Neural crest cell (in vitro differentiated cells): ENCODE data around the gene DACH1. TPM values are rescaled to one million over a fixed set of nuclear protein-coding genes. Genes with fewer than 3 reads are reported as not detected.
"Not testable (repeated sequence)": the region's sequence is repeated elsewhere in the genome, so short reads cannot be mapped to it uniquely, and the experiment has no call there.

Experiments used
- DNase-seq: peaks from one replicate; pipeline ENCODE4 v3.0.0; 2021; ENCODE audit warnings: low read depth, mixed read lengths, low spot score
- H3K27ac Mint-ChIP-seq: one replicate; pipeline ENCODE4 v1.8.0; 2021; ENCODE audit warnings: mild to moderate bottlenecking, mixed read lengths; ENCODE audit not compliant: unreplicated experiment
- H3K27me3 Mint-ChIP-seq: 2 replicates; pipeline ENCODE4 v1.8.0; 2021; ENCODE audit warnings: low read depth, mild to moderate bottlenecking, mixed read lengths
- H3K36me3 Mint-ChIP-seq: 2 replicates; pipeline ENCODE4 v1.8.0; 2021; ENCODE audit warnings: low read depth, mild to moderate bottlenecking, mixed read lengths
- H3K4me1 Mint-ChIP-seq: 2 replicates; pipeline ENCODE4 v1.8.0; 2021; ENCODE audit warnings: mixed read lengths
- H3K4me3 Mint-ChIP-seq: one replicate; pipeline ENCODE4 v1.8.0; 2021; ENCODE audit warnings: mild to moderate bottlenecking, mixed read lengths
- H3K9me3 Mint-ChIP-seq: 2 replicates; pipeline ENCODE4 v1.8.0; 2021; ENCODE audit warnings: mixed read lengths
- CTCF ChIP-seq: fragments of 200-600 bp; sonication (generic); conservative IDR thresholded peaks from 2 replicates; pipeline ENCODE4 v1.5.0; 2021; ENCODE audit warnings: antibody characterized with exemption, mild to moderate bottlenecking
- total RNA-seq: library from RNA; stranded (reverse); gene quantifications from 2 replicates; pipeline ENCODE4 v1.2.1, GENCODE V29; 2021

DACH1 gene
- total RNA-seq, 1 donor from 2014 or later: 23.7 TPM

- TF ChIP-seq CTCF: no peak
- H3K27me3 Mint-ChIP-seq: no peaks in the 10 kb centered on the region
- H3K36me3 Mint-ChIP-seq: peaks cover 2% of the 10 kb centered on the region
- no peak overlapping the region for H3K27ac Mint-ChIP-seq
- peaks cover 36% of the 10 kb centered on the region for H3K4me1 Mint-ChIP-seq
- H3K9me3 Mint-ChIP-seq: no peaks in the 10 kb centered on the region
- no peak for DNase-seq
- H3K4me3 Mint-ChIP-seq: no peak overlapping the region
Measured at GRCh38 chr13:71853725-71854124, 13.3 kb downstream of the DACH1 start.

- H3K4me1 Mint-ChIP-seq: peaks cover 33% of the 10 kb centered on the region
- no peaks in the 10 kb centered on the region for H3K9me3 Mint-ChIP-seq
- H3K27ac Mint-ChIP-seq: no peak overlapping the region
- H3K36me3 Mint-ChIP-seq: peaks cover 3% of the 10 kb centered on the region
- H3K27me3 Mint-ChIP-seq: no peaks in the 10 kb centered on the region
- no peak for DNase-seq
- H3K4me3 Mint-ChIP-seq: peak overlapping the region; percentile 35
- no peak for TF ChIP-seq CTCF
Measured at GRCh38 chr13:71852736-71853135, 14.3 kb downstream of the DACH1 start.

- no peak for TF ChIP-seq CTCF
- no peak for DNase-seq
- H3K9me3 Mint-ChIP-seq: no peaks in the 10 kb centered on the region
- H3K4me1 Mint-ChIP-seq: peaks cover 31% of the 10 kb centered on the region
- no peaks in the 10 kb centered on the region for H3K27me3 Mint-ChIP-seq
- H3K27ac Mint-ChIP-seq: peak overlapping the region; percentile 15
- peaks cover 3% of the 10 kb centered on the region for H3K36me3 Mint-ChIP-seq
- peak overlapping the region; percentile 45 for H3K4me3 Mint-ChIP-seq
Measured at GRCh38 chr13:71851498-71852409, 15.2 kb downstream of the DACH1 start.

- H3K36me3 Mint-ChIP-seq: peaks cover 4% of the 10 kb centered on the region
- H3K4me1 Mint-ChIP-seq: peaks cover 5% of the 10 kb centered on the region
- H3K4me3 Mint-ChIP-seq: no peak overlapping the region
- TF ChIP-seq CTCF: no peak
- no peak for DNase-seq
- no peaks in the 10 kb centered on the region for H3K9me3 Mint-ChIP-seq
- no peaks in the 10 kb centered on the region for H3K27me3 Mint-ChIP-seq
- no peak overlapping the region for H3K27ac Mint-ChIP-seq
Measured at GRCh38 chr13:71842003-71842402, 25.0 kb downstream of the DACH1 start.

GRCh38 chr13:71838842-71839241 lies 28.2 kb downstream of the DACH1 start:
- H3K9me3 Mint-ChIP-seq: no peaks in the 10 kb centered on the region
- no peaks in the 10 kb centered on the region for H3K27me3 Mint-ChIP-seq
- DNase-seq: no peak
- no peak for TF ChIP-seq CTCF
- H3K27ac Mint-ChIP-seq: peak overlapping the region; percentile 43
- H3K4me3 Mint-ChIP-seq: no peak overlapping the region
- H3K4me1 Mint-ChIP-seq: peaks cover 5% of the 10 kb centered on the region
- H3K36me3 Mint-ChIP-seq: peaks cover 6% of the 10 kb centered on the region

- not testable (repeated sequence) for H3K4me3 Mint-ChIP-seq, H3K36me3 Mint-ChIP-seq, H3K9me3 Mint-ChIP-seq, H3K27ac Mint-ChIP-seq, DNase-seq, H3K4me1 Mint-ChIP-seq, H3K27me3 Mint-ChIP-seq
Measured at GRCh38 chr13:71837582-71837981, 29.4 kb downstream of the DACH1 start.
